Mesodermal cell (in vitro differentiated cells): ENCODE measurements around the gene PCBD1.
"Not testable (repeated sequence)": the region's sequence is repeated elsewhere in the genome, so short reads cannot be mapped to it uniquely, and the experiment has no call there.

Experiments
- H3K27ac ChIP-seq: 2 replicates; pipeline ENCODE4 v1.7.0; 2013; ENCODE audit warnings: mild to moderate bottlenecking, low read depth, low read length, moderate library complexity; ENCODE audit not compliant: severe bottlenecking
- H3K36me3 ChIP-seq: 2 replicates; pipeline ENCODE4 v1.7.1; 2013; ENCODE audit warnings: mild to moderate bottlenecking, low read length, moderate library complexity; ENCODE audit not compliant: control insufficient read depth, insufficient read depth
- H3K4me1 ChIP-seq: one replicate; pipeline ENCODE4 v1.7.1; 2013; ENCODE audit warnings: mild to moderate bottlenecking, low read length; ENCODE audit not compliant: insufficient read depth, control insufficient read depth, poor library complexity, severe bottlenecking
- H3K4me3 ChIP-seq: 2 replicates; pipeline ENCODE4 v1.7.0; 2013; ENCODE audit warnings: low read length, control low read depth, mild to moderate bottlenecking; ENCODE audit not compliant: insufficient read depth, poor library complexity, severe bottlenecking; ENCODE audit errors: extremely low read depth
- H3K9me3 ChIP-seq: 2 replicates; pipeline ENCODE4 v1.7.1; 2013; ENCODE audit warnings: mild to moderate bottlenecking, low read length, moderate library complexity; ENCODE audit not compliant: control insufficient read depth
- WGBS, 2 experiments: methylation state at CpG; one replicate each; pipeline ENCODE4 v1.1.5; 2013; ENCODE audit warnings: missing lambda C conversion rate in 2 of 2; ENCODE audit not compliant: insufficient coverage in 2 of 2; 5-methylcytosine and 5-hydroxymethylcytosine counted together

The PCBD1 gene

DNA sequence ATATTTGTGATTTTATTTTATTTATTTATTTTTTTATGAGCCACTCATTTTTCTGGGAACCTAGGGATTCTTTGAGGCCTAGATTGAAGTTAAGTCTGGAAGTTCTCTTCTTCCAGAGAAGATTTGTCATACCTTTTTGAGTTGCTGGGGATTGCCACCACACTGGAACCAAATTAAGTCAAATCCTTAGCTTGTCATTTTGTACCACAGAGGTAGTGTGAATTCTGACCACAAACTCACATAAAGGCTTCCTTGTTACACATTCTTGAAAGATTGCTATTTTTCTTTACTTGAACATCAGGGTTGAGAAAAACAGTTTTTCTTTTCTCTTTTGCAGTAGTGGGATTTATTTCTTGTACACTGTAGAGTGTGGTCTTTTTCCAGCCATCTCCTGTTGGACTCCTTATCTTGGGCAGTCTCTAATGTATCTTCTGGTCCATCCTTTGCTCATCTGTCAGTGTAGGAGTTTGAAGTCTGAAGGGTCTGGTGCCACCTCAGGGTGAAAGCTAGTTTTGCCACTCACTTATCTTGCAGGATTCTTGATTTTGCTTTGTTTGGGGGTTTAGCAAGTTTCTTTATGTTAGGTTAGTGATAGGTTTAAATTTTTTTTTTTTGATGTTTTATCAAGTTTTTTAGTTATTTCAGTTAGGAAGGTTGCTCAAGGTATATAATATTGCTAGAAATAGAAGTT, 24.8 kb downstream of the PCBD1 start:
- no peak overlapping the region for H3K27ac ChIP-seq
- no peaks in the 10 kb centered on the region for H3K9me3 ChIP-seq
- H3K4me1 ChIP-seq: peaks cover 4% of the 10 kb centered on the region
- peaks cover 74% of the 10 kb centered on the region for H3K36me3 ChIP-seq
- H3K4me3 ChIP-seq: no peak overlapping the region

DNA sequence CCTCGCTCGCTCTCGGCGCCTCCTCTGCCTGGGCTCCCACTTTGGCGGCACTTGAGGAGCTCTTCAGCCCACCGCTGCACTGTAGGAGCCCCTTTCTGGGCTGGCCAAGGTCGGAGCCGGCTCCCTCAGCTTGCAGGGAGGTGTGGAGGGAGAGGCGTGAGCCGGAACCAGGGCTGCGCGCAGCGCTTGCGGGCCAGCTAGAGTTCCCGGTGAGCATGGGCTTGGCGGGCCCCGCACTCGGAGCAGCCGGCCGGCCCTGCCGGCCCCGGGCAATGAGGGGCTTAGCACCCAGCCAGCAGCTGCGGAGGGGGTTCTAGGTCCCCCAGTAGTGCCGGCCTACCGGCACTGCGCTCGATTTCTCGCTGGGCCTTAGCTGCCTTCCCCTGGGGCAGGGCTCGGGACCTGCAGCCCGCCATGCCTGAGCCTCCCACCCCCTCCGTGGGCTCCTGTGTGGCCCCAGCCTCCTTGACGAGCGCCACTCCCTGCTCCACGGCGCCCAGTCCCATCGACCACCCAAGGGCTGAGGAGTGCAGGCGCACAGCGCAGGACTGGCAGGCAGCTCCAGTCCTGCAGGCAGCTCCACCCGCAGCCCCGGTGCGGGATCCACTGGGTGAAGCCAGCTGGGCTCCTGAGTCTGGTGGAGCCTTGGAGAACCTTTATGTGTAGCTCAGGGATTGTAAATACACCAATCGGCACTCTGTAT, 26.7 kb downstream of the PCBD1 start:
- peaks cover 81% of the 10 kb centered on the region for H3K36me3 ChIP-seq
- not testable (repeated sequence) for H3K27ac ChIP-seq, H3K9me3 ChIP-seq, H3K4me1 ChIP-seq, H3K4me3 ChIP-seq
- WGBS, 2 experiments: 95 to 98% methylated on average over 22 to 26 of the region's 42 CpGs

DNA sequence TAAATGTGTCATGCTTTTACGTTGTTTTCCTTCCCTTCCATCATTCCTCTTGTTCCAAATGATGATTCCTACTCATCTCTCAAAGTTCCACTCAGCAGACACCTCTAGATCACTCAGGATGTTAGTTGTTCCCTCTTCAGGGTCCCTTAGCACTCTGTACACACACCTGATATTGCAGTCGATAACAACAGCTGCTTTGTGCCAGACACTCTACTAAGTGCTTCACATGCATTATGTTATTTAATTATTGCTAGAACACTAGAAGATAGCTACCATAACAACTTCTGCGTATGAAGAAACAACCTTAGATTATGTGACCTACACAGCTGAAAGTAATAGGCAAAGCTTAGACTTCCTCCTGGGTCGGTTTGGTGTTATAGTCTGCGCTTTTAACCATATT, 29.6 kb downstream of the PCBD1 start:
- Histone ChIP-seq H3K4me1 (no peaks in the 10 kb centered on the region), H3K36me3 (peaks cover 87% of the 10 kb centered on the region), H3K9me3 (no peaks in the 10 kb centered on the region), H3K27ac (no peak overlapping the region), H3K4me3 (no peak overlapping the region)
- 88 to 99% methylated on average over 2 to 4 of the region's 5 CpGs for WGBS, 2 experiments

DNA sequence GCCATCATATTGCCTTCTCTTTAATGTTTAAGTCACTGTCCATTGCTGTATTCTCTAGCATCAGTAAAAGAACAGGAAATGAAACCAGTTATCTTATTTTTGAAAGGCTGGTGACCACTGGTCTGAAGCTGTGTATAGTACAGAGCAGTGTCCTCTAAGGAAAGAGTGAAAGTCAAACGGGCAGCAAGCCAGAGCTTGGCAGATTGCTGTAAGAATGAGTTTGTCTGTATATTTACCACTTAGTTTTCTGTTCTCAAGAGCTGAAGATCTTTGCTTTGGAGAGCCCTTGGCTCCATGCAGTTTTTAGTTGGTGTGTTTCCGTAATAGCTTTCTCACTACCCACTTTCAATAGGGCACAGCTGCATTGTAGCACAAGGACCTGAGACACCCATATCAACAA, 31.9 kb downstream of the PCBD1 start:
- Histone ChIP-seq H3K27ac (no peak overlapping the region), H3K4me3 (no peak overlapping the region), H3K36me3 (peaks cover 85% of the 10 kb centered on the region), H3K4me1 (no peaks in the 10 kb centered on the region), H3K9me3 (no peaks in the 10 kb centered on the region)
- WGBS, 2 experiments: 82 to 86% methylated on average over 1 of the region's 2 CpGs

DNA sequence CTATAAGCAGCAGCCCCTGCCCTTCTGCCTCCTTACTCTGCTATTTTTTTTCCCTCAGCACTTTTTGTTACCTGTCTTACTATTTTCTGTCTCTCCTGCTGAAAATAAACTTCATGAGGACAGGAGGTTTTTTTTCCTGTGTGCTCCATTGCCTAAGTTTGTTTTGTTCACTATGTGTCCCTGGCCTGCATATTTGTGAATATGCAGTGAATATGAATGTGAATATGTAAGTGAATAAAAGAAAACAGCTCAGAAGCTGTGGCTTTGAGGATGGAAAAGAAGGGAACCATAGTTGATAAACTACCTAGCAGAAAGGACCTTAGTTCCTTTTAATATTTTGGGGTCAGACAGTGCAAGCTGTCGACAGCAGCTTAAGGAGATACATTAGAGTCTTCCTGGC, 34.9 kb downstream of the PCBD1 start:
- Histone ChIP-seq H3K9me3 (no peaks in the 10 kb centered on the region), H3K36me3 (peaks cover 83% of the 10 kb centered on the region), H3K4me3 (no peak overlapping the region), H3K4me1 (no peaks in the 10 kb centered on the region), H3K27ac (no peak overlapping the region)
- WGBS, 2 experiments: 100% methylated on average over 1 of the region's 1 CpG; no CpG with 5 or more reads in 1 of the 2 experiments

DNA sequence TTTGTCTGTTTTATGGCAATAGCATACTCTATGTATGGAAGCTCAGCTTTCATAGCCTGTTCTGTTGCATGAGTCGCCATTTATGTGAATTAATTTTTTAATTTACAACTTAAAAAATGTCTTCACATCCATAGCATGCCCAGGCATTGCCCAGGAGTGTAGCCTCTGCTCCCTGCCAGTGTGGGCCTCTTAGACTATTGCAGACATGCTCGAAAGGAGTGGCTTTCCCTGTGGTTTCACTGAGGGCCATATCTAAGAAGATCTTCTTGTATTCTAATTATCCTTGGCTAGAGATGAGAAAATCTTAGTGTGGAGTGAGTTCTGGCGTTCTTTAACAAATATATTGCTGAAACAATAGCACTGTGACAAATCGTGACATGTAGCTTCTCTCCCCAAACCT, 35.3 kb downstream of the PCBD1 start:
- H3K4me3 ChIP-seq: no peak overlapping the region
- H3K36me3 ChIP-seq: peaks cover 80% of the 10 kb centered on the region
- no peaks in the 10 kb centered on the region for H3K4me1 ChIP-seq
- H3K27ac ChIP-seq: no peak overlapping the region
- H3K9me3 ChIP-seq: no peaks in the 10 kb centered on the region
- WGBS, 2 experiments: 67 to 100% methylated on average over 1 to 2 of the region's 4 CpGs

DNA sequence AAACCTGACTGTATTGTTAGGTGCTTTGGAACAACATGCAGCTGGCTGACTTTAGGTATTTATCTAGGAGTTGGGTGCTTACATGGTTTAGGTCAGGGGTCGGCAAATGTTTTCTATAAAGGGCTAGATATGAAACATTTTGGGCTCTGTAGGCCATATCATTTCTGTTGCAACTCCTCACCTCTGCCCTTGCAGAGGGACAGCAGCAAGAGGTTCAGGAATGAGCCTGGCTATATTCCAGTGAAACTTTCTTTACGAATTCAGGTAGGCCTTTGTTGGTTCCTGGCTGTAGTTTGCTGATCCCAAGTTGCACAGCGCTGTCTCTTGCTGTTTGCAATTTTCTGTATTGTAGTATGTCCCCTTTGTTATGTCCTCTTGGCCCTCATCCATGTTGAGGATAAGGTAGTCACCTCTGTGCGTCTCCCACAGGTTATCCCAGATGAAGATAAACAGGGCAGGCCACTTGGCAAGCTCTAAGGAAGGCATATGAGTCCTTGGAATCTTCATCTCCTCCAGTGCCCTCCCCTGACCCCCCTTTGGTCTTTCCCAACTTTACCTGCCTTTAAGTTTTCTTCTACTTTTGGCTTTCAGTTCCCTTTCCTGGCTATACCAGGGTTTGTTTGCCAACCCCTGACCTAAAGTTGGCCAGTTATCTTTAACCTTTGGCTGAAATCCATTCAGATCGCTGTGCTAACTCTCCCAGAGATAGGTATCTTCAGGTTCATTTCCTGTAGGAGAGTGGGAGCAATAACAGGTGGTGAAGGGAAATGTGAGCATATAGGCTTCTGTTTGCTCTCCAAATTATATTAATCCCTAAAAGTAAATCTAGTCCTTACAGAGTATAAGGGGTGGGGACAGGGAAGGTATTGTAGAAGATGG, 36.5 kb downstream of the PCBD1 start:
- WGBS, 2 experiments: 96 to 100% methylated on average over 3 to 4 of the region's 5 CpGs

DNA sequence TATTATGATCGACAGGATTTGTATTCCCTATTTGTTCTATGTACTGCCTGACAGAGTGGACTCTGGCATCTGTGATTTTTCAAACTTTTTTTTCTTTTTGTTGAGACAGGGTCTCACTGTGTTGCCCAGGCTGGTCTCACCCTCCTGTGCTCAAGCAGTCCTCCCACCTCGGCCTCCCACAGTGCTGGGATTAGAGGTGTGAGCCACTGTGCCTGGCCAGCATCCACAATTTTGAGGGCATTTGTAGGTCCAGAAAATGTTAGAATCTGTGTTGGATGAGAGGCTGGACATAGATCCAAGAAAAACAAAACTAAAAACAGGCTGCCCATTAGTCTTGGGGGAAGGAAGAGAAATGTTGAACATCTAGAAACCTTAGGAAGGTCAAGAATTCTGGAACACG, 38.3 kb downstream of the PCBD1 start:
- H3K9me3 ChIP-seq: no peaks in the 10 kb centered on the region
- H3K36me3 ChIP-seq: peaks cover 75% of the 10 kb centered on the region
- H3K27ac ChIP-seq: no peak overlapping the region
- no peak overlapping the region for H3K4me3 ChIP-seq
- H3K4me1 ChIP-seq: peaks cover 4% of the 10 kb centered on the region
- 100% methylated on average over 1 to 2 of the region's 3 CpGs for WGBS, 2 experiments

More for the DNA sequence above, 36.5 kb downstream of the PCBD1 start:
- H3K4me1 ChIP-seq: peaks cover 4% of the 10 kb centered on the region
- H3K9me3 ChIP-seq: no peaks in the 10 kb centered on the region
- H3K36me3 ChIP-seq: peaks cover 73% of the 10 kb centered on the region
- H3K4me3 ChIP-seq: no peak overlapping the region
- no peak overlapping the region for H3K27ac ChIP-seq

DNA sequence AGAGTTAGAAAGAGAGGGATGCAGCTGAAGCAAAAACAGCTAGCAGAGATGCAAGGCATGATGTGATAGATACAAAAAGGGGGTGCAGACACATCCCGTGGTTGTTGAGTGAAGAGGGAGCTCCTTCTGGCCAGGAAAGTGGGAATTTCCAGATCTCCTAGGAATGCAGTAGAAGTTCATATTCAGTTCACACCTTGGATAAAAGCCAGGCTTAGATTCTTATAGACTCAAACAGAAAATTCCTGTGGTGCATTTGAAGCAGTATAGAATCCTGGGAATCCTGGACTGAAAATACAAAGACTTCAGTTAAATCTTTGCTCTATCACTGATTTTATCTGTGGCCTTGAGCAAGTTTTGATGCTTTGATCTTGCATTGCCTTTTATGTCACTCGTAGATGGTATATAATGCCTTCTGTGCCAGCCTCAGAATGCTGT, 38.8 kb downstream of the PCBD1 start:
- Histone ChIP-seq H3K4me1 (peaks cover 4% of the 10 kb centered on the region), H3K9me3 (no peaks in the 10 kb centered on the region), H3K4me3 (no peak overlapping the region), H3K36me3 (peaks cover 77% of the 10 kb centered on the region), H3K27ac (no peak overlapping the region)
- WGBS, 2 experiments: 92 to 100% methylated on average over 1 to 2 of the region's 2 CpGs

DNA sequence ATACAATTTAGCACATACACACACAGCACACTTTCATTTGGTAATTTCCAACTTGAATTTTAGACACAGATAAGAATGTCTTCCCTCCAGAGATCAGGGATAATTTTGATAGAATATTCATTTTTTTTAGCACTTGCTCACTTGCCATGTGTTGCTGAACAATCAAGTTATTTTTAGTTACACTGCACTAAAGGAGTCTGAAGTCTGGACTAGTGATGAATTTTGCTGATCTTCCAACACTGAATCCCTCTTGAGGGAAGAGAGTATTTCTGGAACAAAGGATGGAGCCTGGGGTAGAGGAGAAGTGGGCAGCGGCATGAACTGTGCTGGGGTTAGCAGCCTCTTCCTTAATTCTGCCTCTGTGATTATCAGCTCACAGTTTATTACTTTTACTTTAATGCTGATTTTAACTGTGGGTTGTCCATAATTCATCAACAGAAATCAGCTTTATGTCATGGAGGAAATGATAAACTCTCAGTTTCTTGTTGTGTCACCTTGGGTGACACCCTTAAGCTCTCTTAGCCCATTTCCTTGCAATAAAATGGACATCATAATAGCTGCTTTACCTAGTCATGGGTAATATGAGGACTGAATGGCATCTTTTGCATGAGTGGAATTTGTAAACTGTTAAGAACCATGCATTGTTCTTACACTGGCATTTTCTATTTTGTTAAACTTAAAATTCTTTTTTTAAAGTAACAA, 40.6 kb downstream of the PCBD1 start:
- H3K36me3 ChIP-seq: peaks cover 72% of the 10 kb centered on the region
- WGBS, 2 experiments: no CpG with 5 or more reads among the region's 1 CpG
- no peak overlapping the region for H3K27ac ChIP-seq
- no peak overlapping the region for H3K4me3 ChIP-seq
- H3K9me3 ChIP-seq: no peaks in the 10 kb centered on the region
- peaks cover 4% of the 10 kb centered on the region for H3K4me1 ChIP-seq
